Measurements from ENCODE around the gene CLEC4G.

CLEC4G gene

GRCh38 chr19:7742991-7743390 is 11.1 kb upstream of the CLEC4G start:
- TF ChIP-seq REST (IDR thresholded peaks at IDR 0.05; ENCODE audit: low read depth), result no peak
- TF ChIP-seq USF1 (IDR thresholded peaks at IDR 0.05), result no peak
- no peak for TF ChIP-seq CEBPB (IDR thresholded peaks at IDR 0.05)

- TF ChIP-seq REST (IDR thresholded peaks at IDR 0.05; ENCODE audit: low read depth) (no peak), FOXM1 (IDR thresholded peaks at IDR 0.05; ENCODE audit: borderline replicate concordance, low read depth) (no peak), MAX (IDR thresholded peaks at IDR 0.05) (no peak), EGR1 (IDR thresholded peaks at IDR 0.05) (no peak), TAF1 (IDR thresholded peaks at IDR 0.05; ENCODE audit: low read depth) (no peak), TCF12 (IDR thresholded peaks at IDR 0.05; ENCODE audit: low read depth) (no peak), YY1 (IDR thresholded peaks at IDR 0.05; ENCODE audit: low read depth) (no peak), CEBPB (IDR thresholded peaks at IDR 0.05) (no peak), TEAD4 (IDR thresholded peaks at IDR 0.05) (no peak), CREB1 (IDR thresholded peaks at IDR 0.05; ENCODE audit: low read depth) (no peak), EP300 (IDR thresholded peaks at IDR 0.05; ENCODE audit: borderline replicate concordance) (no peak), USF1 (IDR thresholded peaks at IDR 0.05) (no peak), NFIC (IDR thresholded peaks at IDR 0.05) (no peak), ZBTB7A (IDR thresholded peaks at IDR 0.05; ENCODE audit: low read depth) (no peak), RAD21 (IDR thresholded peaks at IDR 0.05; ENCODE audit: low read depth) (no peak)
Measured at GRCh38 chr19:7742575-7742974, 10.7 kb upstream of the CLEC4G start.

GRCh38 chr19:7740682-7741054 is 8.8 kb upstream of the CLEC4G start:
- TF ChIP-seq TCF12 (IDR thresholded peaks at IDR 0.05; ENCODE audit: low read depth), result no peak
- no peak for TF ChIP-seq CEBPB (IDR thresholded peaks at IDR 0.05)
- no peak for TF ChIP-seq EP300 (IDR thresholded peaks at IDR 0.05; ENCODE audit: borderline replicate concordance)
- TF ChIP-seq REST (IDR thresholded peaks at IDR 0.05; ENCODE audit: low read depth), result no peak
- TF ChIP-seq TEAD4 (IDR thresholded peaks at IDR 0.05), result no peak
- TF ChIP-seq RAD21 (IDR thresholded peaks at IDR 0.05; ENCODE audit: low read depth), result no peak
- TF ChIP-seq EGR1 (IDR thresholded peaks at IDR 0.05), result no peak
- TF ChIP-seq ZBTB7A (IDR thresholded peaks at IDR 0.05; ENCODE audit: low read depth), result no peak
- no peak for TF ChIP-seq NFIC (IDR thresholded peaks at IDR 0.05)
- TF ChIP-seq USF1 (IDR thresholded peaks at IDR 0.05), result no peak
- no peak for TF ChIP-seq YY1 (IDR thresholded peaks at IDR 0.05; ENCODE audit: low read depth)
- TF ChIP-seq MAX (IDR thresholded peaks at IDR 0.05), result no peak
- no peak for TF ChIP-seq FOXM1 (IDR thresholded peaks at IDR 0.05; ENCODE audit: borderline replicate concordance, low read depth)
- no peak for TF ChIP-seq TAF1 (IDR thresholded peaks at IDR 0.05; ENCODE audit: low read depth)
- no peak for TF ChIP-seq CREB1 (IDR thresholded peaks at IDR 0.05; ENCODE audit: low read depth)

GRCh38 chr19:7739801-7740681 is 8.1 kb upstream of the CLEC4G start:
- TF ChIP-seq USF1 (IDR thresholded peaks at IDR 0.05), result 0 out of 2 replicates have a peak, but pooled peaks have one; percentile 6
- TF ChIP-seq CREB1 (IDR thresholded peaks at IDR 0.05; ENCODE audit: low read depth), result no peak

All from Ishikawa (cell line).